GM12875 (cell line): ENCODE measurements around the gene KIF18B.

Source experiments
- H3K4me3 ChIP-seq: one replicate; pipeline ENCODE4 v1.5.1; 2011; ENCODE audit warnings: low read depth, low read length, control low read depth
- CTCF ChIP-seq: IDR thresholded peaks from 2 replicates; pipeline ENCODE4 v1.5.1; 2011; ENCODE audit warnings: low read depth, mild to moderate bottlenecking, control low read depth, inconsistent platforms, low read length, moderate library complexity, borderline replicate concordance; ENCODE audit not compliant: insufficient read depth

Gene KIF18B

GRCh38 chr17:44916781-44917241 is 30.8 kb downstream of the KIF18B start:
- no peak for TF ChIP-seq CTCF

GRCh38 chr17:44915862-44916780 is 31.5 kb downstream of the KIF18B start:
- TF ChIP-seq CTCF: no peak
- H3K4me3 ChIP-seq: no peak overlapping the region

More at GRCh38 chr17:44916781-44917241, 30.8 kb downstream of the KIF18B start:
- H3K4me3 ChIP-seq: no peak overlapping the region

- no peak for TF ChIP-seq CTCF
- no peak within 1 kb of the TSS for H3K4me3 ChIP-seq
Measured at GRCh38 chr17:44915321-44915726, 32.2 kb downstream of the KIF18B start, which contains the start of gene GFAP. TSS of gene GFAP (minus strand) at chr17:44915500. CDS start at chr17:44915486, 14 bp downstream.

GRCh38 chr17:44914698-44915271 is 32.8 kb downstream of the KIF18B start:
- H3K4me3 ChIP-seq: no peak overlapping the region
- TF ChIP-seq CTCF: no peak

- no peak for TF ChIP-seq CTCF
- no peak overlapping the region for H3K4me3 ChIP-seq
Measured at GRCh38 chr17:44914148-44914547, 33.4 kb downstream of the KIF18B start.

DNA sequence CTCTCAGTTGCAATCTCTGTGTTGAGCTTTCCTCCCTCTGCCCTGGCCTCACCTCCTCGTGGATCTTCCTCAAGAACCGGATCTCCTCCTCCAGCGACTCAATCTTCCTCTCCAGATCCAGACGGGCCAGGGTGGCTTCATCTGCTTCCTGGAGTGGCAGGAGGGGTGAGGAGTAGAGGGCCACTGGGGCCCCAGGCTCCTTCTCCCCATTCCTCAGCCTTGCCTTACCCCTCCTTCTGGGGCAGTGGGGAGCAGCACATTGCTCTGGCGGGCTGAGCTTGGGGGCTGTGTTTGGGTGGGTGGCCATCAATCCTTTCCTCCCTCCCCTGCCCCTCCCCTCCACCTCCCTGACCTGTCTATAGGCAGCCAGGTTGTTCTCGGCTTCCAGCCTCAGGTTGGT is 33.9 kb downstream of the KIF18B start:
- TF ChIP-seq CTCF: no peak

More for the DNA sequence above, 33.9 kb downstream of the KIF18B start:
- no peak overlapping the region for H3K4me3 ChIP-seq
